GM19438 (cell line): Measurements from ENCODE around the gene EVL.
A peak's percentile ranks its signal among the peaks of the same experiment; 100 is the strongest.

Experiments
- ATAC-seq: cut with Tn5 transposase; IDR thresholded peaks from one replicate; pipeline ENCODE4 v1.9.1; 2021; ENCODE audit warnings: low read depth; ENCODE audit not compliant: unreplicated experiment

EVL gene

DNA sequence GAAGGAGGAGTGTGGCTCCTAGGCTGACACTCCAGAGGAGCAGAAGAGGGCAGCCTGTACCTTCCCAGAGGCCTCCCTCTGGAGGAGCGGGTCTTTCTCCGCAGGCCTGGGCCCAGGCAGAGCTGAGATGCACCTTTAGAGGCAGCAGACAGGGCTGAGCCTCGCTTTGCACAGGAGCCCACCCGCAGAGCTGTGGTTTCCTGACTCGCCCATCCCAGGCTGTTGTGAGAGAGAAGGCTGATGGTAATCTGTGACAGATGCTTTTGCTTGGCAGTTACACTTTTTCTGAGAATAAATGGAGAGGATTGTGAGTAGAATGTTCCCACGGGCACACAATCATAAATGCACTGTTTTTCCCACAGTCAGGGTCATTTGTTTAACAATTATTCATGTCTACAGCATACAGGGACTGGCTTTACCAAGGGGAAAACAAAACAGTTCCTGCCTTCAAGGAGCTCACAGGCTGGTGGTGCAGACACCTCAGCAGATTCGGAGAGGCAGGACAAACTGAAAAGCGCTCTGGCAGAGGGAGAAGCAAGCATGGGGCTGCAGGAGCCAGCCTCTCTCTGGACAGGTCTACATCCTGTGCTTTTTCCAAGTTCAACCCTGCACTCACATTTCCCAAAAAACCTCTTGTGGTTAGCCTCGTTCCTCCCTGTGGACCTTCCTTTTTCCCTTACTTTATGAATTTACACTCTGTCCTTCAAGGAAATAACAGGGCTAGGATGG is 13.9 kb downstream of the EVL start:
- ATAC-seq, result peak; percentile 77

DNA sequence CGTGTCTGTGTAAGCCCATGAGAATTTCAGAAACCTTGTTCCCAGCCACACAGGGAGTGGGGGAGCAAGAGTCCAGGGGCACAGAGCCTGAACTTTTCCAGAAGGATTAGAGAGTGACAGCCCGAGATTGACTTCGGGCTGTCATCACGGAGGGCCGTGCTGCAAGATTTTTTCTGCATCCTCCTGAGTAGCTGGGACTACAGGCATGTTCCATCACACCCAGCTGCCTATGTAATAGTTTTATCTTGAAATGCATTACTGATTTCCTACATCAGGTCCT is 14.4 kb downstream of the EVL start:
- no peak for ATAC-seq

DNA sequence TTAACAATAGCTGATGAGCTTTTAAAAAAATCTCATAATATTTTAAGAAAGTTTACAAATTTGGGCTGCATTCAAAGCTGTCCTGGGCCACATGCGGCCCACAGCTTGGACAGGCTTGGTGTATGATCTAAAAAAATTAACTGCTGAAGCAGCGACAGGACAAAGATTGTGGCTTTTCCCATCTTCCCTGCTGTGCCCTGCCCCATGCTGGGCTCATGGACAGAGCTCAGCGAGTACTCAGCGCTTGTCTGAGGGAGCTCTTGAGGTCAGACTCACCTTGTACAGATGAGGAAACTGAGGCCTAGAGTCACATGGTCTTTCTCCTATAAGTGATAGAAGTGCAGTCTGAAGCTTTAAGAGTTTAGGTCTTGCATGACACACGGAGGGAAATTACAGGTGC is 15.0 kb downstream of the EVL start:
- no peak for ATAC-seq

DNA sequence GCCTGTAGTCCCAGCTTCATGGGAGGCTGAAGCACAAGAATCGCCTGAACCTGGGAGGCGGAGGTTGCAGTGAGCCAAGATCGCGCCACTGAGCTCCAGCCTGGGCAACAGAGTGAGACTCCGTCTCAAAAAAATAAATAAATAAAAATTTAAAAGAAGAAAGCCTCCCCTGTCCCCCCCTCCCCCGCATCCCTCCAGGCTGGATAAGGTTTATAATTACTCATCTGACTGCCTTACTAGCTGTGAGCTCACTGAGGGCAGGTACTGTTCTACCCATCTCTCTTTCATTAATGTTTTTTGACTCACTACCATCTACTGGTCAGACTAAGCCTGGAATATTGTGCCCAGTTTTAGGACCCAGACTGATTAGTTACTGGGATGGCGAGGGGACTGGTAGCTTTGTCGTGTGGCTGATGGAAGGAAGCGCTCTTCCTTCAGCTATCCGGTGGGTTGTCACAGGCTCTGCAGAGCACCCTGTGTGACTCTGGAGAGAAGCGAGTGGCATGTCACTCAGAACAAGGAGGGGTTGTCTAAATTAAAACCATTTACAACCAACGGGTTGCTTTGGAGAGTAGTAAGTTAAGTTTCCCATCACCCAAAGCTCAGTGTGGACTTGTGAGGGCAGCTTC is 16.9 kb downstream of the EVL start:
- no peak for ATAC-seq

DNA sequence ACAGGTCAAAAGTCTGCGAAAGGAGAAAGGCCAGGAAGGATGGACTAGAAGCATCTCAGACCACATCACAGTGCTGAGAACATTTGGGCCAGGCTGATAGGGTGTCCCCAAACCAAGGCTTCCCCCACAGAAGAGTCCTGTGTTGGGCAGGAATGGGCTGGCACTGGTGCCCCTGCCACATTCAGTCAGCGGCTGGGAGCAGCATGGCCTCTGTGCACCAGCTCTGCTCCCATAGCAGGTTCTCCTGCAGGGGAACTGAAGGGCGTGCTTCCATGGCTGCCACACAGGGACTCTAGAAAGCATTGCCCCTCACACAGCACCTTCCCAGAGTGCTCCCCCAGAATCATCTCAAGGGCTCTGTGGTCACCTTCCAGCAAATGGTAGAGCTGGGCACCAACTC is 17.5 kb downstream of the EVL start:
- ATAC-seq, result no peak

DNA sequence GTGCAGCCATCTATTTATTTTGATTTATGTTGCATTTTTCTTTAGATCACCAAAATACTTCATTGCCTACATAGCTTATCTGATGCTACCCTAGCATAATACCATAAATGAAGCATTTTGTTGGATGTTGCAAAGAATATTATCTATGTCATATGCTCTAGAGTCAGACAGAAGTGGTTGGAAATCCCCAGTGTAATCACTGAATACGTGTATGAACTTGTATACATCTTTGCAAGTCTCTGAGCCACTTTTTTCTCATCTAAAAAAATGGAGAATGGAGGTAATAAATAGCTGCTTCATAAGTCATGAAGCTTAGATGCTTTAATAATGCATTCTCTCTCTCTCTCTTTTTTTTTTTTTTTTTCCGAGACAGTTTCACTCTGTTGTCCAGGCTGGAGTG is 18.5 kb downstream of the EVL start:
- no peak for ATAC-seq

DNA sequence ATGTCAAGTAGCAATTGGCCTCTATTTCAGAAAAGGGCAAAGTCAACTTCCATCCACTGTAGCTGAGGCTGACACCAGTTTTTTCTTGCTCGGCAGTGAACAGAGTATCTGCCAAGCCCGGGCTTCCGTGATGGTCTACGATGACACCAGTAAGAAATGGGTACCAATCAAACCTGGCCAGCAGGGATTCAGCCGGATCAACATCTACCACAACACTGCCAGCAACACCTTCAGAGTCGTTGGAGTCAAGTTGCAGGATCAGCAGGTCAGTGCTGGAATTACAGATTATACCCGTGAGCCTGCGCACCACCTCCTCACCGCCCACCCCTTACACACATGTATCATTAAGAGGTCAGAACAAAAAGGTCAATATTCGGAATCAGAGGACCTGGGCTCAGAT is 19.4 kb downstream of the EVL start:
- ATAC-seq, result no peak

DNA sequence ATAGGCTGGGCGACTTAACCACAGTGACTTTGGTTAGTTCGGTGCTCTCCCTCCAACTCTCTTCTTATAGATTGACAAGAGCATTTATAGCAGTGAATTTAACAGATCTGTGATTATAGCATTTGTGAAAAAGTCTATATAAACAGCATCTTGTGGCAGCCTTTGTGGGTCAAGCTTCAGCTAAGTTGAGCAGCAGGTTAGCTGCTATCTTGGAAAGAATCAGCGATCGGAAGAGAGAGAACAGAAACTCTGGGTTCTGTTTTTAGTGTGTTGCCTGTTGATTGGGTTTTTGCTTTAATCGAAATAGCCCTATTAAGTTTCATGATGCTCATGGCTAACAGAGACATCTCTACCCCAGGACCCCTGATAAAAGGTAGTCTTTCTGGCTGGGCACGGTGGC is 20.2 kb downstream of the EVL start:
- ATAC-seq, result no peak

DNA sequence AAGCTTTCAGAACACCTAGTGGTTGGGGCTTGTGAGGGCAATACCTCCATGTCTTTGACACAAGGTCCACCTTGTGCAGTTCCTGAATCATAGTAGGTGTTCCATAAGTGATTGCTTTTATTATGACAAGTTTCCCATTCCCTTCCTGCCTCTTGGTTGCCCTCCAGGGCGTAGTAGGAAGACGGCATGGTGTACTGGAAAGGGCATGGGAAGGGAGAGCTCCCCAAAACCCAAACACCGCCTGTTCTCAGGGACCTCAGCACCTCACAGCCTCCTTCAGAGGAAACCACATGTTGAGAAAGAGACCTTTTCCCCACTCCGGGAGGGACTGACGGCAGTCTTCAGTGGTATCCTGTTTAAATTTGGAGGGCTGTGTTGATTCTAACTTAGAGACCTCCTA is 21.1 kb downstream of the EVL start:
- ATAC-seq, result no peak

DNA sequence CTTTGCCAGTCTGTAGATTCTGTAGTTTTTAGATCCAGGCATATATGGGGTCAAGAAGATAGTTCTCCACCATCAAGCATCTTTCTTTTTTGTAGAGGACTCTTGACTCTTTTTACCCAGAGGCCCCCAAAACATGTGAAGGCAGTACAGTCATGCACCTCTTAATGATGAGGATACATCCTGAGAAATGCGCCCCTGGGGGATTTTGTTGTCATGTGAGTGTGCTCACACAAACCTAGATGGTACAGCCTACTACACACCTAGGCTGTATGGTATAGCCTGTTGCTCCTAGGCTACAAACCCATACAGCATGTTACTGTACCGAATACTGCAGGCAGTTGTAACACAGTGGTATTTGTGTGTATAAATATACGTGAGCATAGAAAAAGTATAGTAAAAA is 23.0 kb downstream of the EVL start:
- no peak for ATAC-seq

DNA sequence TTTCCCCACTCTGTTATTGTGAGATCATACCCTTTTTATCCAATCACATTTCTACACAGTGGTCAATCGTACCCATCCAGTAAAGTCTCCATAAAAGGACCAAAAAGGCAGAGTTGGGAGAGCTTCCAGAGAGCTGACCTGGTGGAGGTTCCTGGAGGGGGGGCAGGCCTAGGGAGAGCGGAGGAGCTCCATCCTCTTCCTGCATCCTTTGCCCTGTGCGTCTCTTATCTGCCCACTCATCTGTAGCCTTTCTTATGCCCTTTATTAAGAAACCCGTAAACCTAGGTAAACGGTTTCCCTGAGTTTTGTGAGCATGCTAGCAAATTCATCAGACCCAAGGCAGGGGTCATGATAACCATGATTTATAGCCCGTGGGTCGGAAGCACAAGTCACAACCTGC is 26.2 kb downstream of the EVL start:
- ATAC-seq, result no peak

DNA sequence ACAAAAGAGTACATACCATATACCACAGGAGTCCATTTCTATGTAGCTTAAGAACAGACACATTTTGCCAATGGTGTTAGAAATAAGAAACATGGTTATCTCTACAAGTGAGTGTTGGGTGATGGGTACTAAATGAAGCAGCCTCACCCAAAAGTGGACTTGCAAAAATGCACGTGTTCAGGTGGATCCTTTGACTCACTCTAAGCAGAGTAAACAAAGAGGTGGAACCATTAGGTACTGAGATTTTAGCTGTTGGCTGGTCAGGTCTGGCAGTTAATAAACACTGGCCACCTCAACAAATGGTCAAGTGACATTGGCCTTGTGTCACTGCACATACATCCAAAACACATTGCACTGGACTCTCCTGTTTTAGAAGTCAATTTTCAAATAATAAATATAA is 27.6 kb downstream of the EVL start:
- no peak for ATAC-seq

DNA sequence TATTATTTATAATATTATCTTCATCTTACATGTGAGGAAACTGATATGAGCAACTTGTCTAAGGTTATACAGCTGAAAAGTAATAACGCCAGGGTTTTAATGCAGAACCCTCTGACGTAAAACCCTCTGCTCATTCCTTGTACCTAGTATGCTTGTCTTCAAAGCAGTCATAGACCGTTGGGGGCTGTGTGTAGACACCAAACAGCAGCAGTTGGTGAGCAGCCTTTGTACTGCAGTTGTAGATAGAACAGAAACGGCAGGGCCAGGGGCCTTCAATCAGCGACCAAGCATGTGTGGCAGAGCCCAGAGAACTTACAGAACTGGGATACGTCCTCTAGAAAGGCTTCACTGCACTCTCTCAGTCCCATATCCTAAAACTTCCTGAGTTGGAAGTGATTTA is 28.1 kb downstream of the EVL start:
- ATAC-seq, result no peak

DNA sequence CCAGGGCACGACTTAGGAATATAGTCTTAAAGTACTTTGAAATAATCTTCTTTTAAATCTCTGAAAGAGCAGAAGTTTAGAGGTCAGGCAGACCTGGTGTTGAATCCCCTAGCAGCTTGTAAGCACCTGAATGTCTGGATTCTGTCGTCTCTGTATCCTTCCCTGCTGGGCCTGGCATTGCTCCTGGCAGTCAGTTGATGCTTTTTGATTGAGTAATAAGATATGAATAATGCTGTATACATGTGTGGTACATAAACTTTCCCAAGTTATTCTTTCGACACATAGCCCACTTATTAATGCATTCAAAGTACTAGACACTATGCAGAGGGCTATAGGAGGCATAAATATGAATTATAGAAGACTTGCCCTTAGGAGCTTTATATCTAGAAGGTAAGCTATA is 31.4 kb downstream of the EVL start:
- ATAC-seq, result no peak

DNA sequence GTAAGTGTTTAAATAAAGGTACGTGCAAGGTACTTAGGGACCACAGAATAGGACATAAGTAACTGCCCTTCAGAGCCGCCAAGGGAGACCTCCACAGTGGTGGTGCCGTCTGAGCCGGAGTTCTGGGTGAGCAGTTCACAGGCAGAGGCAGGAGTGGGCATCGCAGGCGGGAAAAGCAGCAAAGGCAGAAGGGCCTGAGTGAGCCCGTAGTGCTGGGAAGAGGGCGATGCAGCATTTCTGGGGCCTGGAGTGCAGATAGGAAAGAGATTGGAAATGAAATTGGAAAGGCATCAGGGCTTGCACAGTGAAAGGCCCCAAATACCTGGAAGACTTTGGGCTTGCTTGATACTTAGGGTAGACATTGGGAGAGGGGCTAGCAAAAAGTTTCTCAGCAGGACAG is 32.9 kb downstream of the EVL start:
- no peak for ATAC-seq

DNA sequence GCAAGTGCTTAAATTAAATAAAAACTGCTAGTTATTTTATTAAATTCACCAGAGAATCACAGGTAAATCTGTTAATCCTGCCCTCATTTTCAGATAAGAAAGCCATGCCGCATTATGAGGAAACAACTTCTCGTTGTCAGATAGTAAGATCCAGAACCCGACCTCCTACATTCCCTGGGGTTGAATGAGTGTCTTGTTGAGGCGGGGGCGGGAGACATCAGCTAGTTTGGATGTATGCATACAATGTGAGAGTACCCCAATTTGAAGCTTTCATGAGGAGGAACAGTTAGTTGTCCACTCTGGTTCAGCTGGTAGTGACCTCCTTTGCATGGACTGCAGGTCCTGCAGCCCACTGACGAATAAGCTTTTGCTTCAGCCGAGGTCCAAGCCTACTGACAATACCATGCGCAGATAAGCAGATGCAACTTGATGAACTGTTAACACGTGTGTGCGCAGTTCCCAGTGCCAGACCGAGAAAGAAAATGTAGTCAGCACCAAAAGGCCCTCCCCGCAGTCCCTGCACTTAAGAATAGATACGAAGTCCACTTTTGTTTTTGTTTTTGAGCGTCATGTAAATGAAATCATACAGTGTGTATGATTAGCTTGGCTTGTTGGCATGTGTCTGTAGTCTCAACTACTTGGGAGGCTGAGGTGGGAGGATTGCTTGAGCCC is 34.9 kb downstream of the EVL start:
- ATAC-seq, result no peak

DNA sequence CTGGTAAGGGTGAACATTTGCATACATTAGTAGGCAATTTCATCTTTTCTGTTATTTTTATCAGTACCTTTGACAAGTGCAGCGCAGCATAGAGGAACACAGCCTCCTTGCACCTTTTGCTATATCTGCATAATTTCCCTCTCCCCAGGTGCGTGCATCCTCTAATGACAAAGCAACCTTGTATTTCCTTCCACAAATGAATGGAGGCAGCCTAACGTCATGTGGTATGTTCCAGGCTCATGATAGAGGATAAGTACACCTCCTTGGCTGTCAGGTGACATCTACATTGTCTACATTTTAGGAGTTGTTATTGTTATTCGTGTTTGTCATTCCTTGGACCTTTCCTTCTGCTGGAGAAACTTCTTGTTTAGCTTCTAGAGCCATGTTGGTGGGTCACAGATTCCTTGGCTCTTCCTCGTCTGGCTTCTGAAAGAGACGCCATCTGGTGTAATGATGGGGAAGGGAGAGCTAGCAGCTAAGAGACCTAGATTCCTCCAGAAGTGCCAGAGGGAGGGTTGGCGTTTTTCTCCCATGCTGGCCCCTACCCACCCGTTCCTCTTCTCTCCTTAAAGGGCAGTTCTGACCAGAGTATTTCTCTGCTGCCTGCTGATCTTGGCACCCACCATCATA is 37.0 kb downstream of the EVL start:
- ATAC-seq, result no peak

DNA sequence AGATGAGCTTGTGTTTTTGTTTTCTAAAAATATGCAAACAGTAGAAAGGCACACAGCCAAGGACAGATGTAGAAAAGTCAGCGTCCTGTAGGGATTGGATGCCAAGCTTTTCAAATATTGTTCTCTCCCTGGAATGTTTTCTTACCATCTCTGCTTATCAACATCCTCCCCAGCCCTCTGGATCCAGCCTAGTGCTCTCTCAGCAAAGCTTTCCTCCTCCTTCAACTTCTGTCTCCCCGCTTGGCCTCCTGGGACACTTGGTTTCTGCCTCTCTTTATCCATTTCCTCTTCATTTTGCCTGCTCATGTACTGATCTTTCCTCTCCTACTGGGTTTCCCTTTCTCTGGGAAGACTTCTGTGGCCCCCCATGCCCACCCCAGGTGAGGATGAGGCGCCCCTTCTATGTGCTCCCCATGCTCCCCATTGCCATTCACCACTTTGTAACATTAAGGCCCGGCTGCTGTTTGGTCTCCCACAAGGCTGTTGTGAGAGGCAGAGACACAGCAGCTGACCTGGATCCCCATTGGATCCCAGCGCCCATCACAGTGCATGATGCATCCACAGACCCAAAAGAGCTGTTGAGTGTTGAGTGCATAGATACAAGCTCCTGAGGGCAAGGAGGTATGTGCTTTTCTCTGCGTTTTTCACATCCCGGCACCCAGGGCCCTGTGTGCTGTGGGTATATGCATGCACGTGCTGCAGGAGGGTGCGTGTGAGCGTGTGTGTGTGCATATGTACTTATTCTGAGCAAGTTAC is 38.2 kb downstream of the EVL start:
- no peak for ATAC-seq

DNA sequence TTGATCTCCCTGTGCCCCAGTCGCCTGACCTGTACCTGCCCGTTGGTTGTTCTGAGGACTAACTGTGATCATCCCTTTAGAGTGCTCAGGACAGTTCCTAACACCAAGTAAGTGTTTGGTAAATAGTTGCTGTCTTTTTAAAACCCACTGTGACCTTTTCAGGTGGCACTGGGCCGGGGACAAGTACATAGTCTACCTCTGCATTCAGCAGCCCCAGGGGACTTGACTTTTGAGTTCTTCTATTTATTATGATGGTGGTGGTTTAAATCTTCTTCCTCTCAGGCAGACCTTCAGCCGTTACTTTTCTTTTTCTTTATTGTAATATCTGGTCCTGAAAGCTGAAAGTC is 38.8 kb downstream of the EVL start:
- no peak for ATAC-seq

DNA sequence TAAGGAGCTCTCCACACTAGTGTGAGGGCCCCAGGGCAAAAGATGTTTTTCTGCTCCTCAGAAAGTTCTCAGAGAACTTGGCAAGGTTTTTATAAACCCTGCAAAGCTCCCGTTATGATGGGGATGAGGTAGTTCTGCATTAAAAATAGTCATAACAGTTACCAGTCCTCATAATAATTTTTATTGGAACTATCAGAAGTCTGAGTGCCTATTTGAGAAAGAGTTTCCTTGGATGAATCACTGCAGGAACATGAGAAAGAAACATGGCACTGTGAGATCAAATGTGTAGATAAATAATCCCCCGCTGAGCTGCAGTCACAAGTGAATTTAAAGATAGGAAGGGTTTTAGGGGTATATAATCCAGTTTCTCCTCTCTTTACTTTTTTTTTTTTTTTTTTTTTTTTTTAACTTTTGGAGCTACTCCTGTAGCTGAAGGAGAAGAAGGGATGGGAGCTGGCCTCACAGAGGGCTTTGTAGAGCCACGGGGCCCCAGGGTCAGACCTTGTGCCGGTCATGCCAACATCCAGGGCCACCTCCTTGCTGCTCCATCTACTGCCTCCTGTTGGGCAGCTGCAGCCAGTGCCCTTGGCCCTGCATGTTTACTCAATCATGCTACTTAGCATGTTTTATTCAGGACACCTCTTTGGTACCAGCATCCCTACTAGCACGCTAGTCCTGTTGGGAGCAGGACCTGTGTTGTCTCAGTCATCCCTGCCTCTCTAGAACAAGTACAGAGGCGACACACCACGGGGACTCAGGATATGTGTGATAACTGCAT is 39.5 kb downstream of the EVL start:
- no peak for ATAC-seq
